AG09309 (cell line): Measurements from ENCODE around the gene JAZF1.

Source experiments
- DNase-seq: peaks from one replicate; pipeline ENCODE4 v3.0.0-alpha.2; 2010; ENCODE audit warnings: low read depth
- H3K4me3 ChIP-seq: 2 replicates; pipeline ENCODE4 v1.5.1; 2011; ENCODE audit warnings: mild to moderate bottlenecking, low read depth, low read length, moderate library complexity; ENCODE audit not compliant: control insufficient read depth
- TF ChIP-seq, protein P1 (sequence below): IDR thresholded peaks from 2 replicates; pipeline ENCODE4 v1.5.1; 2011; ENCODE audit warnings: mild to moderate bottlenecking, low read depth, low read length, inconsistent platforms; ENCODE audit not compliant: insufficient read depth, control insufficient read depth; ENCODE audit errors: missing control alignments

Gene JAZF1

DNA sequence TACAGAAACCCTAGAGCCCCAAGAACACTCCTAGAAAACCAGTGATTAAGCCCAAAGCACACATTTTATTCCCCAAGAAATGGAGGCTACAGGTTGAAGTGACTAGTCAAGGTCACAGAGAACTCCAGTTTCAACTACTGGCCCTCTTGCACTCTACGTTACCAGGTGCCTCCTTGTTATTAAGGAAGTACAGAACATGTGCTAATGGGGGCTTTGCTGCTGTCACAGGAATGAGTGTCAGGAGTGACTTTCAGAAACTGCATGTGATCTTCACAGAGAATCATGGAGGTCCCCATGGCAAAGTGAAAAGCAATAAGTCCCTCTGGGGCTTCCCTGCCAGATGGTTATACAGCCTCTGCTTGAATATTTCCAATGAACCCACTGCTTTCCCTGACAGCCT, 19.3 kb downstream of the JAZF1 start:
- H3K4me3 ChIP-seq, result no peak overlapping the region
- TF ChIP-seq, protein P1, sequence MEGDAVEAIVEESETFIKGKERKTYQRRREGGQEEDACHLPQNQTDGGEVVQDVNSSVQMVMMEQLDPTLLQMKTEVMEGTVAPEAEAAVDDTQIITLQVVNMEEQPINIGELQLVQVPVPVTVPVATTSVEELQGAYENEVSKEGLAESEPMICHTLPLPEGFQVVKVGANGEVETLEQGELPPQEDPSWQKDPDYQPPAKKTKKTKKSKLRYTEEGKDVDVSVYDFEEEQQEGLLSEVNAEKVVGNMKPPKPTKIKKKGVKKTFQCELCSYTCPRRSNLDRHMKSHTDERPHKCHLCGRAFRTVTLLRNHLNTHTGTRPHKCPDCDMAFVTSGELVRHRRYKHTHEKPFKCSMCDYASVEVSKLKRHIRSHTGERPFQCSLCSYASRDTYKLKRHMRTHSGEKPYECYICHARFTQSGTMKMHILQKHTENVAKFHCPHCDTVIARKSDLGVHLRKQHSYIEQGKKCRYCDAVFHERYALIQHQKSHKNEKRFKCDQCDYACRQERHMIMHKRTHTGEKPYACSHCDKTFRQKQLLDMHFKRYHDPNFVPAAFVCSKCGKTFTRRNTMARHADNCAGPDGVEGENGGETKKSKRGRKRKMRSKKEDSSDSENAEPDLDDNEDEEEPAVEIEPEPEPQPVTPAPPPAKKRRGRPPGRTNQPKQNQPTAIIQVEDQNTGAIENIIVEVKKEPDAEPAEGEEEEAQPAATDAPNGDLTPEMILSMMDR, result no peak
- DNase-seq, result no peak

DNA sequence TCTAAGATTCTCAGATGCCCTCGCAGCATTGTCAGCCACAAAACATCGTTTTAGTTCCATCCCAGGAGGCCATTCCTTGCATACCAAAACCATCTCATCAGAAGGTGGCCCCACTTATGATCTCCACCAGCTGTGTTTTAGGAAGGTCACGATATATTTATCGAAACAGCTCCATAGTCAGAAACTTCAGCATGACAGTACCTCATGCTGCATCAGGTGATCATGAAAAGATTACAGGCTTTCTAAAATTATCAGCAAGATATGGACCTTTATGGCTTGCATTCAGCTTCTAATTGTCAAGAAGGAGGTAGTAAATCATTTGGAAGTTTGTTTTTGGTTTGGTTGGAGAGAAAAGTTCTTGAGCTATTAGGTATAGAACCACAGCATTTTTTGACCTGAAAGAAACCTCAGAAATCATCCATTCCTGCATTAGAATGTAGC, 20.0 kb downstream of the JAZF1 start:
- TF ChIP-seq, protein P1, result no peak
- no peak overlapping the region for H3K4me3 ChIP-seq
- DNase-seq, result no peak

DNA sequence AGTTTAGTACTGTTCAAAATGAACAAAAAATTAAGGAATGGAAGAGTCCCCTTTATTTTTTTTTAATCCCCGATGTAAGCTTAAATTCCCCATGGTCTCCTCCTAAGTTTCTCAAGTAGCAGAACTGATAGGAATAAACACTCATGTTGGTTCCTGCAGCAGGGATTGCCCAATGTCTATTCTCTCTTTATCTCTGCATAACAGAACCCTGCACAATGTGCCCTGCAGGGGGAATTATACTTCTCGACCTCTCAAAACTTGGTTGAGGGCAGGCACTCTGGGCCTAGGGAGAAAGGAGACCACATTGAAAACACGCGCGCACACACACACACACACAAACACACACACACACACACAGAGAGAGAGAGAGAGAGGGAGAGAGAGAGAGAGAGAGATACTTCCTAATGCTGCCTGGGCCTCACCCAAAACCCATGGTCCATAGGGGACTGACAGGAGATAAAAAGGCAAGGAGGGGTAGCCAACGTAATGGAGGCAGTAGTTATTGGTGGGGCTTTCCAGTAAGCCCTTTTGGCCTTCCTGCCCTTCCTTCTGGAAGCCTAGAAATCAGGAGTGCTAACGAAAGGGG, 22.7 kb downstream of the JAZF1 start:
- TF ChIP-seq, protein P1, result no peak
- no peak overlapping the region for H3K4me3 ChIP-seq
- DNase-seq, result no peak

DNA sequence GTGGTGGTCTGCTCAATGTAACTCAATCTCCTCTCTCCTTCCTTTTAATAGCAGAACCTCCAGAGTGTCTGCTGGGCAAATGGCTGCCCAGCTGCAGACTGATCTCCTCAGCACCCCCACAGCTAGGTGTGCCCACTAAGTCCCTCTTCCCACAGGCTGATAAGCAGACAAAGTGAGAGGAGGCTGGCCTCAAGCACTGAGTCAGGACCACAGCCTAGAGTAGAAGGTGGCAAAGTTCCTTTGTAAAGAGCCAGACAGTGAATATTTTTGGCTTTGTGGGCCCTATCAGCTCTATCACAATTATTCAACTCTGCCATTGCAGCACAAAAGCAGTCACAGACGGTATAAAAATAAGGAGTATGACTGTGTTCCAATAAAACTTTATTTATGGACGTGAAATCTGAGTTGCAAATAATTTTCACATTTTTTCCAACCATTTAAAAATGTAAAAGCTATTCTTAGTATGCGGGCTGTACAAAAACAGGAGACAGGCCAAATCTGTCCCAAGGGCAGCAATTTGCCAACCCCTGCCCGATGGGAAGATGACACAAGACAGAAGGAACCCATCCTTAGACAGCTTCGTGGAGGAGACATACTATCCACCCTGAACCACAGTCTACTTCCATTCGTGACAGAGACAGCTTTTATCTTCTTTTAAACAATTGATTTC, 23.4 kb downstream of the JAZF1 start:
- TF ChIP-seq, protein P1, result no peak
- no peak for DNase-seq
- no peak overlapping the region for H3K4me3 ChIP-seq

DNA sequence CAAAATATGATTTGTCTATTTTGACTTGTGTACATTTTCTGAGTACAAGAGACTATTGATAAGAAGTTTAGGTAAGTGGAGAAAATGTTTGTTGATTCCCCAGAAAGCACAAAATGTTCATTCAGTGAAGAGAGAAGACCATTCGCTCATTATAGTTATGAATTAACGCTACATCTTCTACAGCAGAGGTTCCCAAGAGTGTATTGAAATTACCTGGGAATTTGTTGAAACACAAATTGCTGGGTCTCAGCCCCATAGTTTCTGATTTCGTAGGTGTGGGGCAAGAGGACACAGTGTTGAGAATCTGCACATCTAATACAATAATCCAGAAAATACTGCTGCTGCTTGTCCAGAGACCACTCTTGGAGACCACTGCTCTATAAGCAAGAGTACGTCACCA, 24.2 kb downstream of the JAZF1 start:
- H3K4me3 ChIP-seq, result no peak overlapping the region
- DNase-seq, result no peak
- TF ChIP-seq, protein P1, result no peak

DNA sequence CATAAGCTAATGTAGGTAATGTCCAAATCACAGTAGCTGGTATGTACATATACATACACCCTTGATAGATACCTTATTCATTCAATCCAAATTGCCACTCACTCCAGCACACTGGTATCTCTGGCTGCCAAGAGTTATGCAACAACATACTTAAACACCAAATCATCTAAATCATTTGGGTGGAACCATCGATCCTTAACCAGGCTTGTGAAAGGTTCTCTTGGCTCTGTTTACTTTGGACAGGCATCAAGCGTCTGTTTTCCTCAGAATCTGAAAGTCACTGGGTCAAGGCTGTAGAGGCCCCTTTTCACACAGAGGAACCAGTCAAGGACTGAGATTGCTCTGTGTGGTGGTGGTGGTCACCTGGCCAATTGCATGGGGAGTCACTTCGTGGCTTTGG, 24.6 kb downstream of the JAZF1 start:
- no peak overlapping the region for H3K4me3 ChIP-seq
- DNase-seq, result no peak
- TF ChIP-seq, protein P1, result no peak
